Measurements from ENCODE around the gene FUT8.
A peak's percentile ranks its signal among the peaks of the same experiment; 100 is the strongest.

Gene FUT8

GRCh38 chr14:65371784-65372183 is 40.7 kb upstream of the FUT8 start:
- no peaks in the 10 kb centered on the region for H3K27me3 ChIP-seq (ENCODE audit: insufficient read depth, poor library complexity, severe bottlenecking)
- H3K27ac ChIP-seq (ENCODE audit: poor library complexity, severe bottlenecking), result no peak overlapping the region
- ATAC-seq (ENCODE audit: low read depth), result no peak
- H3K36me3 ChIP-seq (ENCODE audit: low read depth), result no peaks in the 10 kb centered on the region
- peaks cover 2% of the 10 kb centered on the region for H3K4me1 ChIP-seq (ENCODE audit: insufficient read depth, poor library complexity, severe bottlenecking)
- TF ChIP-seq CTCF (IDR thresholded peaks at IDR 0.05; ENCODE audit: poor library complexity, severe bottlenecking), result no peak
- no peak for DNase-seq (ENCODE audit: low spot score)
- H3K9me3 ChIP-seq (ENCODE audit: severe bottlenecking), result no peaks in the 10 kb centered on the region
- no peak overlapping the region for H3K4me3 ChIP-seq (ENCODE audit: severe bottlenecking)

- no peaks in the 10 kb centered on the region for H3K36me3 ChIP-seq (ENCODE audit: low read depth)
- H3K27ac ChIP-seq (ENCODE audit: poor library complexity, severe bottlenecking), result no peak overlapping the region
- peaks cover 2% of the 10 kb centered on the region for H3K4me1 ChIP-seq (ENCODE audit: insufficient read depth, poor library complexity, severe bottlenecking)
- no peaks in the 10 kb centered on the region for H3K9me3 ChIP-seq (ENCODE audit: severe bottlenecking)
- H3K4me3 ChIP-seq (ENCODE audit: severe bottlenecking), result no peak overlapping the region
- DNase-seq (ENCODE audit: low spot score) (no peak), ATAC-seq (ENCODE audit: low read depth) (peak; percentile 72)
- TF ChIP-seq CTCF (IDR thresholded peaks at IDR 0.05; ENCODE audit: poor library complexity, severe bottlenecking), result no peak
- H3K27me3 ChIP-seq (ENCODE audit: insufficient read depth, poor library complexity, severe bottlenecking), result no peaks in the 10 kb centered on the region
These were observed 39.4 kb upstream of the FUT8 start for GRCh38 chr14:65373016-65373670.

GRCh38 chr14:65373671-65374039 is 38.9 kb upstream of the FUT8 start:
- no peaks in the 10 kb centered on the region for H3K27me3 ChIP-seq (ENCODE audit: insufficient read depth, poor library complexity, severe bottlenecking)
- H3K4me3 ChIP-seq (ENCODE audit: severe bottlenecking), result no peak overlapping the region
- ATAC-seq (ENCODE audit: low read depth) (peak; percentile 75), DNase-seq (ENCODE audit: low spot score) (no peak)
- peaks cover 2% of the 10 kb centered on the region for H3K4me1 ChIP-seq (ENCODE audit: insufficient read depth, poor library complexity, severe bottlenecking)
- no peak overlapping the region for H3K27ac ChIP-seq (ENCODE audit: poor library complexity, severe bottlenecking)
- no peaks in the 10 kb centered on the region for H3K36me3 ChIP-seq (ENCODE audit: low read depth)
- peak; percentile 38 for TF ChIP-seq CTCF (IDR thresholded peaks at IDR 0.05; ENCODE audit: poor library complexity, severe bottlenecking)
- H3K9me3 ChIP-seq (ENCODE audit: severe bottlenecking), result no peaks in the 10 kb centered on the region

GRCh38 chr14:65377576-65377975 is 35.0 kb upstream of the FUT8 start:
- no peaks in the 10 kb centered on the region for H3K27me3 ChIP-seq (ENCODE audit: insufficient read depth, poor library complexity, severe bottlenecking)
- H3K9me3 ChIP-seq (ENCODE audit: severe bottlenecking), result no peaks in the 10 kb centered on the region
- no peak overlapping the region for H3K4me3 ChIP-seq (ENCODE audit: severe bottlenecking)
- no peak overlapping the region for H3K27ac ChIP-seq (ENCODE audit: poor library complexity, severe bottlenecking)
- TF ChIP-seq CTCF (IDR thresholded peaks at IDR 0.05; ENCODE audit: poor library complexity, severe bottlenecking), result no peak
- DNase-seq (ENCODE audit: low spot score) (no peak), ATAC-seq (ENCODE audit: low read depth) (no peak)
- peaks cover 2% of the 10 kb centered on the region for H3K4me1 ChIP-seq (ENCODE audit: insufficient read depth, poor library complexity, severe bottlenecking)
- H3K36me3 ChIP-seq (ENCODE audit: low read depth), result no peaks in the 10 kb centered on the region

GRCh38 chr14:65382586-65382985 is 29.9 kb upstream of the FUT8 start:
- DNase-seq (ENCODE audit: low spot score), result no peak
- H3K27ac ChIP-seq (ENCODE audit: poor library complexity, severe bottlenecking), result no peak overlapping the region
- H3K27me3 ChIP-seq (ENCODE audit: insufficient read depth, poor library complexity, severe bottlenecking), result no peaks in the 10 kb centered on the region
- no peaks in the 10 kb centered on the region for H3K36me3 ChIP-seq (ENCODE audit: low read depth)
- TF ChIP-seq CTCF (IDR thresholded peaks at IDR 0.05; ENCODE audit: poor library complexity, severe bottlenecking), result no peak
- no peaks in the 10 kb centered on the region for H3K4me1 ChIP-seq (ENCODE audit: insufficient read depth, poor library complexity, severe bottlenecking)
- no peak for ATAC-seq (ENCODE audit: low read depth)
- no peak overlapping the region for H3K4me3 ChIP-seq (ENCODE audit: severe bottlenecking)
- H3K9me3 ChIP-seq (ENCODE audit: severe bottlenecking), result no peaks in the 10 kb centered on the region

All from RWPE2 (cell line).